ENCODE data around the gene WDR46. TPM values are rescaled to one million over a fixed set of nuclear protein-coding genes. Genes with fewer than 3 reads are reported as not detected.

WDR46 gene
- total and polyA plus RNA-seq, 2 donors (not counting 3 experiments of a cell fraction or from before 2014, with no cell fraction given): 61.4 to 71.2 TPM

- intact Hi-C loops (cut with micrococcal nuclease) (no loop called here), dilution Hi-C loops (cut with MboI; ENCODE audit: extremely low pct_ligation_motif_present, low sequenced_read_pairs) (no loop called here)
- Histone ChIP-seq H3K79me2 (ENCODE audit: control insufficient read depth, insufficient read depth, low read length) (peaks cover 8% of the 10 kb centered on the region), H3K9ac (replicated peaks; ENCODE audit: extremely low read depth, insufficient read depth, low read length) (no peak overlapping the region), H3K4me1 (ENCODE audit: control insufficient read depth, extremely low read depth, insufficient read depth, low read length) (peaks cover 13% of the 10 kb centered on the region), H4K20me1 (replicated peaks; ENCODE audit: control insufficient read depth, extremely low read depth, insufficient read depth, low read length) (no peaks in the 10 kb centered on the region), H3K27me3 (ENCODE audit: control insufficient read depth in 2 of 2, insufficient read depth in 2 of 2, low read length in 2 of 2) (no peaks in the 10 kb centered on the region), H3K4me3 (replicated peaks in 1 of 3; ENCODE audit: insufficient read depth in 1 of 3, low read depth in 1 of 3, low read length in 3 of 3) (no peak overlapping the region), H2AFZ (ENCODE audit: low read depth, low read length) (no peak overlapping the region), H3K9me3 (replicated peaks; ENCODE audit: control insufficient read depth, insufficient read depth, low read length) (no peaks in the 10 kb centered on the region), H3K27ac (ENCODE audit: insufficient read depth, low read depth, low read length) (no peak overlapping the region), H3K9me1 (replicated peaks; ENCODE audit: control insufficient read depth, extremely low read depth, insufficient read depth, low read length) (no peaks in the 10 kb centered on the region), H3K4me2 (ENCODE audit: insufficient read depth, low read length) (no peak overlapping the region), H3K36me3 (ENCODE audit: control insufficient read depth in 2 of 2, extremely low read depth in 1 of 2, insufficient read depth in 2 of 2, low read length in 2 of 2) (peaks cover 7 to 33% of the 10 kb centered on the region in 2 experiments)
- ChIA-PET POLR2A (no interaction called here), CTCF (interaction anchor here (1.4 kb wide), 1 partner anchor 18 kb away, joined by 3 read pairs; the partner anchor contains the start of gene B3GALT4)
- no peak for FAIRE-seq
- DNase-seq (ENCODE audit: low read depth, low spot score): no peak
- TF ChIP-seq POLR2A (IDR thresholded peaks at IDR 0.05; ENCODE audit: low read depth, low read length) (no peak), FOS (IDR thresholded peaks at IDR 0.05; ENCODE audit: borderline replicate concordance, insufficient read depth, low read length) (no peak), MYC (IDR thresholded peaks at IDR 0.05; ENCODE audit: low read depth, low read length) (no peak), POLR2AphosphoS5 (IDR thresholded peaks at IDR 0.05; ENCODE audit: insufficient read depth, low read depth, low read length) (no peak), GATA2 (IDR thresholded peaks at IDR 0.05; ENCODE audit: insufficient read depth, insufficient read length, low read depth, low read length) (no peak), CTCF (IDR thresholded peaks at IDR 0.05; ENCODE audit: extremely low read depth in 1 of 2, insufficient read depth in 1 of 2, low read depth in 1 of 2, low read length in 2 of 2) (no peak), MAX (IDR thresholded peaks at IDR 0.05; ENCODE audit: insufficient read depth, insufficient read length) (no peak), EZH2 (IDR thresholded peaks at IDR 0.05; ENCODE audit: borderline replicate concordance, low read depth, low read length, severe bottlenecking) (no peak), JUN (IDR thresholded peaks at IDR 0.05; ENCODE audit: borderline replicate concordance, insufficient read depth, insufficient read length, low read depth) (no peak)
- no TSS peak for BruUV-seq (replicated peaks)
Observed at GRCh38 chr6:33295621-33296369, 6.8 kb upstream of the WDR46 start.
